IMR-90 (cell line): ENCODE measurements around the gene TMC1. TPM values are rescaled to one million over a fixed set of nuclear protein-coding genes. Genes with fewer than 3 reads are reported as not detected.
A peak's percentile ranks its signal among the peaks of the same experiment; 100 is the strongest.

Experiments used
- ATAC-seq: fragments of 200-7000 bp; cut with Tn5 transposase; 2 replicates; pipeline ENCODE4 v1.9.1; 2020; ENCODE audit warnings: low read depth, mild to moderate bottlenecking, moderate library complexity
- BruUV-seq: library from RNA; stranded (reverse); fragments of 400-500 nt; replicated peaks from 2 replicates; lab custom pipeline; 2021; lab: Mats Ljungman, UMichigan
- CTCF ChIA-PET: fragments of 300-600 bp; formaldehyde crosslinking; extraction: SDS; loops from one replicate; lab custom pipeline; 2021; ENCODE audit warnings: antibody characterized with exemption; lab: Yijun Ruan, JAX
- POLR2A ChIA-PET: fragments of 300-600 bp; sonication (Branson Sonifier 250); formaldehyde crosslinking; loops from one replicate; lab custom pipeline; 2022; ENCODE audit warnings: antibody characterized with exemption; ENCODE audit not compliant: unreplicated experiment; lab: Charles Lee
- DNase-seq: peaks from one replicate; pipeline ENCODE4 v3.0.0; 2013
- H2AFZ ChIP-seq: replicated peaks from 2 replicates; pipeline ENCODE3; 2013; ENCODE audit warnings: low read length, mild to moderate bottlenecking; ENCODE audit not compliant: poor library complexity
- H2AK5ac ChIP-seq: 2 replicates; pipeline ENCODE4 v1.6.1; 2013; ENCODE audit warnings: low read depth, low read length, inconsistent platforms
- H2AK9ac ChIP-seq: replicated peaks from 2 replicates; pipeline ENCODE3; 2013; ENCODE audit warnings: mild to moderate bottlenecking, low read depth, low read length, moderate library complexity; ENCODE audit not compliant: poor library complexity
- H2BK120ac ChIP-seq: 2 replicates; pipeline ENCODE4 v1.6.1; 2013; ENCODE audit warnings: low read depth, low read length, inconsistent platforms
- H2BK15ac ChIP-seq: 3 replicates; pipeline ENCODE4 v1.6.1; 2013; ENCODE audit warnings: low read depth, low read length, inconsistent platforms
- H2BK20ac ChIP-seq: 2 replicates; pipeline ENCODE4 v1.6.1; 2013; ENCODE audit warnings: low read depth, mild to moderate bottlenecking, inconsistent platforms, low read length, moderate library complexity
- H2BK5ac ChIP-seq: 2 replicates; pipeline ENCODE4 v1.6.1; 2013; ENCODE audit warnings: mild to moderate bottlenecking, low read depth, low read length, inconsistent platforms; ENCODE audit not compliant: poor library complexity, severe bottlenecking
- H3K14ac ChIP-seq: replicated peaks from 2 replicates; pipeline ENCODE4 v1.6.1; 2013; ENCODE audit warnings: low read depth, low read length, inconsistent platforms
- H3K18ac ChIP-seq: 2 replicates; pipeline ENCODE4 v1.6.1; 2013; ENCODE audit warnings: low read depth, low read length, control low read depth
- H3K23ac ChIP-seq: 2 replicates; pipeline ENCODE4 v1.6.1; 2013; ENCODE audit warnings: low read depth, low read length, inconsistent platforms
- H3K27ac ChIP-seq: 2 replicates; pipeline ENCODE4 v1.5.1; 2013; ENCODE audit warnings: mild to moderate bottlenecking, control low read depth, low read length; ENCODE audit not compliant: insufficient read depth
- H3K27me3 ChIP-seq: 2 replicates; pipeline ENCODE4 v1.6.1; 2013; ENCODE audit warnings: low read length; ENCODE audit not compliant: control insufficient read depth, insufficient read depth
- H3K36me3 ChIP-seq: 2 replicates; pipeline ENCODE4 v1.6.1; 2013; ENCODE audit warnings: low read length, mixed read lengths; ENCODE audit not compliant: control insufficient read depth, insufficient read depth
- H3K4ac ChIP-seq: 2 replicates; pipeline ENCODE4 v1.6.1; 2013; ENCODE audit warnings: low read depth, low read length, inconsistent platforms
- H3K4me1 ChIP-seq: 2 replicates; pipeline ENCODE4 v1.6.1; 2013; ENCODE audit warnings: low read length, mixed read lengths; ENCODE audit not compliant: control insufficient read depth, insufficient read depth
- H3K4me2 ChIP-seq: 2 replicates; pipeline ENCODE4 v1.6.1; 2013; ENCODE audit warnings: low read depth, mild to moderate bottlenecking, control low read depth, low read length, moderate library complexity
- H3K4me3 ChIP-seq: 2 replicates; pipeline ENCODE4 v1.5.1; 2013; ENCODE audit warnings: low read depth, mild to moderate bottlenecking, control low read depth, low read length, moderate library complexity; ENCODE audit not compliant: insufficient read depth
- H3K56ac ChIP-seq: 2 replicates; pipeline ENCODE4 v1.6.1; 2013; ENCODE audit warnings: low read length, inconsistent platforms; ENCODE audit not compliant: insufficient read depth; ENCODE audit errors: extremely low read depth
- H3K79me1 ChIP-seq, 2 experiments: 2 replicates each; pipeline ENCODE4 v1.6.1; 2013; ENCODE audit warnings: low read length in 2 of 2, inconsistent platforms in 1 of 2, low read depth in 1 of 2
- H3K9ac ChIP-seq: 2 replicates; pipeline ENCODE4 v1.6.1; 2013; ENCODE audit warnings: low read depth, low read length, control low read depth
- H3K9me1 ChIP-seq: 2 replicates; pipeline ENCODE4 v1.6.1; 2013; ENCODE audit warnings: low read length, inconsistent platforms; ENCODE audit not compliant: insufficient read depth
- H3K9me3 ChIP-seq: 2 replicates; pipeline ENCODE4 v1.6.1; 2013; ENCODE audit warnings: low read length; ENCODE audit not compliant: control insufficient read depth, insufficient read depth
- H4K20me1 ChIP-seq: 2 replicates; pipeline ENCODE4 v1.6.1; 2013; ENCODE audit warnings: low read length, inconsistent platforms; ENCODE audit not compliant: insufficient read depth
- H4K5ac ChIP-seq: 2 replicates; pipeline ENCODE4 v1.6.1; 2013; ENCODE audit warnings: mild to moderate bottlenecking, low read depth, low read length, control low read depth
- H4K8ac ChIP-seq, 2 experiments: 2 replicates each; pipeline ENCODE4 v1.6.1; 2013; ENCODE audit warnings: low read depth in 2 of 2, low read length in 2 of 2, control low read depth in 1 of 2, inconsistent platforms in 1 of 2
- H4K91ac ChIP-seq: 2 replicates; pipeline ENCODE4 v1.6.1; 2013; ENCODE audit warnings: low read depth, low read length, inconsistent platforms; ENCODE audit not compliant: insufficient read depth
- BHLHE40 ChIP-seq: fragments of 150-350 bp; IDR thresholded peaks from 2 replicates; pipeline ENCODE4 v1.6.1; 2016; ENCODE audit warnings: mild to moderate bottlenecking, low read depth, low read length
- CEBPB ChIP-seq: IDR thresholded peaks from 2 replicates; pipeline ENCODE4 v1.6.1; 2012; ENCODE audit warnings: low read depth, low read length, improper control_type of control experiment
- CHD1 ChIP-seq: IDR thresholded peaks from 2 replicates; pipeline ENCODE4 v1.6.1; 2012; ENCODE audit warnings: low read depth, low read length, improper control_type of control experiment
- FOS ChIP-seq: fragments of 150-350 bp; IDR thresholded peaks from 2 replicates; pipeline ENCODE4 v1.6.1; 2016; ENCODE audit warnings: low read depth, low read length
- MAFK ChIP-seq: IDR thresholded peaks from 2 replicates; pipeline ENCODE4 v1.6.1; 2012; ENCODE audit warnings: low read depth, low read length, improper control_type of control experiment
- MAZ ChIP-seq: IDR thresholded peaks from 2 replicates; pipeline ENCODE4 v1.6.1; 2012; ENCODE audit warnings: low read depth, mild to moderate bottlenecking, low read length, improper control_type of control experiment, moderate library complexity, borderline replicate concordance
- MXI1 ChIP-seq: IDR thresholded peaks from 2 replicates; pipeline ENCODE4 v1.6.1; 2012; ENCODE audit warnings: low read depth, mild to moderate bottlenecking, low read length, moderate library complexity, borderline replicate concordance
- NFE2L2 ChIP-seq: fragments of 150-350 bp; IDR thresholded peaks from 2 replicates; pipeline ENCODE4 v1.6.1; 2016; ENCODE audit warnings: low read depth, mild to moderate bottlenecking, low read length
- POLR2A ChIP-seq: IDR thresholded peaks from 2 replicates; pipeline ENCODE4 v1.6.1; 2012; ENCODE audit warnings: mild to moderate bottlenecking, low read depth, low read length
- RAD21 ChIP-seq: IDR thresholded peaks from 2 replicates; pipeline ENCODE4 v1.6.1; 2012; ENCODE audit warnings: low read length, improper control_type of control experiment
- RCOR1 ChIP-seq: IDR thresholded peaks from 2 replicates; pipeline ENCODE4 v1.6.1; 2012; ENCODE audit warnings: mild to moderate bottlenecking, low read length, improper control_type of control experiment; ENCODE audit not compliant: insufficient replicate concordance
- RFX5 ChIP-seq: IDR thresholded peaks from 2 replicates; pipeline ENCODE4 v1.8.0; 2012; ENCODE audit warnings: low read depth, mild to moderate bottlenecking, low read length, moderate library complexity
- SMC3 ChIP-seq: fragments of 150-350 bp; IDR thresholded peaks from 2 replicates; pipeline ENCODE4 v1.6.1; 2016; ENCODE audit warnings: low read depth, mild to moderate bottlenecking, antibody characterized with exemption, low read length, moderate library complexity
- WGBS, 2 experiments: methylation state at CpG; one replicate each; pipeline versions ENCODE4 v1.1.5 to v1.1.7; 2013; ENCODE audit warnings: missing lambda C conversion rate in 2 of 2; ENCODE audit not compliant: insufficient read length in 1 of 2; ENCODE audit errors: extremely low coverage in 2 of 2; 5-methylcytosine and 5-hydroxymethylcytosine counted together
- dilution Hi-C: fragments of 300-500 bp; cut with HindIII; formaldehyde crosslinking; loops from one replicate; pipeline ENCODE4 v1.14.3; 2018; ENCODE audit warnings: low sequenced_read_pairs; ENCODE audit not compliant: unreplicated experiment
- in situ Hi-C: fragments of 300-500 bp; cut with MboI; formaldehyde crosslinking; loops from 3 replicates; pipeline ENCODE4 v1.14.3; 2019; ENCODE audit warnings: low sequenced_read_pairs, inconsistent platforms, mixed read lengths
- intact Hi-C: fragments of 100-400 bp; cut with micrococcal nuclease; formaldehyde crosslinking; loops from 2 replicates; pipeline ENCODE4 v1.10.0; 2022
- polyA plus RNA-seq, 3 experiments: library from polyadenylated mRNA; depleted of rRNA; stranded (reverse); fragments of >200 nt; gene quantifications; 2 replicates each; pipeline ENCODE4 v1.2.3, GENCODE V29; 2012; ENCODE audit warnings: low replicate concordance in 1 of 3
- total RNA-seq: library from RNA; depleted of rRNA; stranded (reverse); fragments of >200 nt; gene quantifications from 2 replicates; pipeline ENCODE4 v1.2.3, GENCODE V29; 2012
- TF ChIP-seq, protein P1 (sequence below): fragments of 150-350 bp; IDR thresholded peaks from 2 replicates; pipeline ENCODE4 v1.6.1; 2016; ENCODE audit warnings: low read depth, mild to moderate bottlenecking, low read length, moderate library complexity, borderline replicate concordance
- TF ChIP-seq, protein P2 (sequence below): conservative IDR thresholded peaks from 2 replicates; pipeline ENCODE4 v1.5.1; 2012; ENCODE audit warnings: mild to moderate bottlenecking, low read depth, low read length, improper control_type of control experiment
- TF ChIP-seq, protein P3 (sequence below): fragments of 150-350 bp; IDR thresholded peaks from 2 replicates; pipeline ENCODE4 v1.6.1; 2017; ENCODE audit warnings: mild to moderate bottlenecking, antibody characterized with exemption, low read length, low read depth

Gene TMC1
- total and polyA plus RNA-seq, 2 of the 4 experiments (the other 2 are of a cell fraction), result not detected

- POLR2A ChIA-PET, result no interaction called here
- H3K18ac ChIP-seq, result no peak overlapping the region
- no peaks in the 10 kb centered on the region for H3K36me3 ChIP-seq
- H3K79me1 ChIP-seq, result no peaks in the 10 kb centered on the region
- BruUV-seq, result no TSS peak
- H3K27ac ChIP-seq, result no peak overlapping the region
- no peaks in the 10 kb centered on the region for H3K27me3 ChIP-seq
- no peak for TF ChIP-seq MXI1
- TF ChIP-seq CEBPB, result no peak
- peak; percentile 41; the same call in 1 of the 2 replicates for TF ChIP-seq RAD21
- TF ChIP-seq RCOR1, result no peak
- TF ChIP-seq SMC3, result peak; percentile 30; the same call in 1 of the 2 replicates
- TF ChIP-seq, protein P1, sequence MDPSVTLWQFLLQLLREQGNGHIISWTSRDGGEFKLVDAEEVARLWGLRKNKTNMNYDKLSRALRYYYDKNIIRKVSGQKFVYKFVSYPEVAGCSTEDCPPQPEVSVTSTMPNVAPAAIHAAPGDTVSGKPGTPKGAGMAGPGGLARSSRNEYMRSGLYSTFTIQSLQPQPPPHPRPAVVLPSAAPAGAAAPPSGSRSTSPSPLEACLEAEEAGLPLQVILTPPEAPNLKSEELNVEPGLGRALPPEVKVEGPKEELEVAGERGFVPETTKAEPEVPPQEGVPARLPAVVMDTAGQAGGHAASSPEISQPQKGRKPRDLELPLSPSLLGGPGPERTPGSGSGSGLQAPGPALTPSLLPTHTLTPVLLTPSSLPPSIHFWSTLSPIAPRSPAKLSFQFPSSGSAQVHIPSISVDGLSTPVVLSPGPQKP, result no peak
- TF ChIP-seq POLR2A, result no peak
- no peak for TF ChIP-seq MAZ
- TF ChIP-seq, protein P2, sequence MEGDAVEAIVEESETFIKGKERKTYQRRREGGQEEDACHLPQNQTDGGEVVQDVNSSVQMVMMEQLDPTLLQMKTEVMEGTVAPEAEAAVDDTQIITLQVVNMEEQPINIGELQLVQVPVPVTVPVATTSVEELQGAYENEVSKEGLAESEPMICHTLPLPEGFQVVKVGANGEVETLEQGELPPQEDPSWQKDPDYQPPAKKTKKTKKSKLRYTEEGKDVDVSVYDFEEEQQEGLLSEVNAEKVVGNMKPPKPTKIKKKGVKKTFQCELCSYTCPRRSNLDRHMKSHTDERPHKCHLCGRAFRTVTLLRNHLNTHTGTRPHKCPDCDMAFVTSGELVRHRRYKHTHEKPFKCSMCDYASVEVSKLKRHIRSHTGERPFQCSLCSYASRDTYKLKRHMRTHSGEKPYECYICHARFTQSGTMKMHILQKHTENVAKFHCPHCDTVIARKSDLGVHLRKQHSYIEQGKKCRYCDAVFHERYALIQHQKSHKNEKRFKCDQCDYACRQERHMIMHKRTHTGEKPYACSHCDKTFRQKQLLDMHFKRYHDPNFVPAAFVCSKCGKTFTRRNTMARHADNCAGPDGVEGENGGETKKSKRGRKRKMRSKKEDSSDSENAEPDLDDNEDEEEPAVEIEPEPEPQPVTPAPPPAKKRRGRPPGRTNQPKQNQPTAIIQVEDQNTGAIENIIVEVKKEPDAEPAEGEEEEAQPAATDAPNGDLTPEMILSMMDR, result peak; percentile 38; the same call in 1 of the 2 replicates
- no peak for TF ChIP-seq RFX5
- no peak for TF ChIP-seq FOS
- no peak for TF ChIP-seq MAFK
- TF ChIP-seq NFE2L2, result no peak
- TF ChIP-seq, protein P3, sequence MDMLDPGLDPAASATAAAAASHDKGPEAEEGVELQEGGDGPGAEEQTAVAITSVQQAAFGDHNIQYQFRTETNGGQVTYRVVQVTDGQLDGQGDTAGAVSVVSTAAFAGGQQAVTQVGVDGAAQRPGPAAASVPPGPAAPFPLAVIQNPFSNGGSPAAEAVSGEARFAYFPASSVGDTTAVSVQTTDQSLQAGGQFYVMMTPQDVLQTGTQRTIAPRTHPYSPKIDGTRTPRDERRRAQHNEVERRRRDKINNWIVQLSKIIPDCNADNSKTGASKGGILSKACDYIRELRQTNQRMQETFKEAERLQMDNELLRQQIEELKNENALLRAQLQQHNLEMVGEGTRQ, result no peak
- TF ChIP-seq BHLHE40, result no peak
- no peak for TF ChIP-seq CHD1
- H3K9me1 ChIP-seq, result no peaks in the 10 kb centered on the region
- DNase-seq (peak; percentile 1), ATAC-seq (peak; percentile 37; the same call in 1 of the 2 replicates)
- intact Hi-C loops, result loop anchor here (1.0 to 5.0 kb wide), 4 partner anchors 36 to 311 kb away; no protein-coding TSS in a partner anchor
- H2BK5ac ChIP-seq, result no peak overlapping the region
- no peak overlapping the region for H3K23ac ChIP-seq
- no peak overlapping the region for H2BK20ac ChIP-seq
- no peaks in the 10 kb centered on the region for H3K9me3 ChIP-seq
- no CpG with 5 or more reads among the region's 3 CpGs for WGBS, 2 experiments
- no peak overlapping the region for H4K5ac ChIP-seq
- in situ Hi-C loops, result no loop called here
- H3K4ac ChIP-seq, result no peak overlapping the region
- H2AFZ ChIP-seq, result no peak overlapping the region
- no peak overlapping the region for H4K91ac ChIP-seq
- no peak overlapping the region for H3K4me3 ChIP-seq
- H3K14ac ChIP-seq, result no peak overlapping the region
- CTCF ChIA-PET, result interaction anchor here (0.5 to 0.9 kb wide), 3 partner anchors 14 to 115 kb away, joined by 3 to 7 read pairs (median 3); no protein-coding TSS in a partner anchor
- H2BK120ac ChIP-seq, result no peak overlapping the region
- no peak overlapping the region for H2AK5ac ChIP-seq
- H2AK9ac ChIP-seq, result no peak overlapping the region
- H3K9ac ChIP-seq, result no peak overlapping the region
- no peak overlapping the region for H2BK15ac ChIP-seq
- H4K8ac ChIP-seq, result no peak overlapping the region
- dilution Hi-C loops, result no loop called here
- no peaks in the 10 kb centered on the region for H4K20me1 ChIP-seq
- H3K4me2 ChIP-seq, result peak overlapping the region; percentile 81; the same call in 1 of the 2 replicates
- H3K4me1 ChIP-seq, result no peaks in the 10 kb centered on the region
- no peak overlapping the region for H3K56ac ChIP-seq
Observed at GRCh38 chr9:72871685-72872084, 350.3 kb downstream of the TMC1 start.
